HG02840 (cell line): ENCODE data around the gene ITPKB.
"Not testable (repeated sequence)": the region's sequence is repeated elsewhere in the genome, so short reads cannot be mapped to it uniquely, and the experiment has no call there.

Experiments used
- ATAC-seq: cut with Tn5 transposase; IDR thresholded peaks from one replicate; pipeline ENCODE4 v1.9.1; 2021; ENCODE audit warnings: mild to moderate bottlenecking, moderate library complexity, moderate number of reproducible peaks; ENCODE audit not compliant: unreplicated experiment, low FRiP score

Gene ITPKB

GRCh38 chr1:226629896-226630550, 109.1 kb downstream of the ITPKB start:
- ATAC-seq = no peak

- ATAC-seq = no peak
These were observed 109.7 kb downstream of the ITPKB start for GRCh38 chr1:226629210-226629895.

- no peak for ATAC-seq
These were observed 110.4 kb downstream of the ITPKB start for GRCh38 chr1:226628612-226629155.

- ATAC-seq = no peak
These were observed 111.0 kb downstream of the ITPKB start for GRCh38 chr1:226627924-226628611.

- no peak for ATAC-seq
These were observed 111.9 kb downstream of the ITPKB start for GRCh38 chr1:226627050-226627755.

GRCh38 chr1:226626577-226626956, 112.5 kb downstream of the ITPKB start:
- ATAC-seq = peak; percentile 73

GRCh38 chr1:226625832-226626576, 113.1 kb downstream of the ITPKB start:
- ATAC-seq = peak; percentile 32

- ATAC-seq = no peak
These were observed 113.8 kb downstream of the ITPKB start for GRCh38 chr1:226625326-226625725.

GRCh38 chr1:226624526-226624925, 114.6 kb downstream of the ITPKB start:
- ATAC-seq = no peak

GRCh38 chr1:226622012-226622411, 117.1 kb downstream of the ITPKB start:
- ATAC-seq = no peak

- no peak for ATAC-seq
These were observed 120.1 kb downstream of the ITPKB start for GRCh38 chr1:226619031-226619430.

- ATAC-seq = no peak
These were observed 120.7 kb downstream of the ITPKB start for GRCh38 chr1:226618380-226618779.

- ATAC-seq = not testable (repeated sequence)
These were observed 121.4 kb downstream of the ITPKB start for GRCh38 chr1:226617719-226618118.

GRCh38 chr1:226617109-226617508, 122.0 kb downstream of the ITPKB start:
- no peak for ATAC-seq

- ATAC-seq = no peak
These were observed 122.4 kb downstream of the ITPKB start for GRCh38 chr1:226616636-226617035.

GRCh38 chr1:226615876-226616275, 123.2 kb downstream of the ITPKB start:
- no peak for ATAC-seq

- not testable (repeated sequence) for ATAC-seq
These were observed 127.1 kb downstream of the ITPKB start for GRCh38 chr1:226611980-226612379.

- ATAC-seq = no peak
These were observed 127.8 kb downstream of the ITPKB start for GRCh38 chr1:226611301-226611700.

- ATAC-seq = no peak
These were observed 128.4 kb downstream of the ITPKB start for GRCh38 chr1:226610671-226611070.

GRCh38 chr1:226609836-226610455, 129.1 kb downstream of the ITPKB start:
- no peak for ATAC-seq
